A673 (cell line): ENCODE results near the gene UAP1L1.

Experiments
- CTCF ChIP-seq: fragments of 300-800, 200-600 bp; sonication (generic); conservative IDR thresholded peaks from 2 replicates; pipeline ENCODE4 v1.5.1; 2017; ENCODE audit warnings: low read depth, mild to moderate bottlenecking, antibody characterized with exemption, low read length, moderate library complexity, mixed read lengths
- EZH2 ChIP-seq: fragments of 200-600 bp; sonication (generic); IDR thresholded peaks from 2 replicates; pipeline ENCODE4 v1.6.1; 2017; ENCODE audit warnings: borderline replicate concordance, low read depth, mild to moderate bottlenecking, mixed read lengths, antibody characterized with exemption, low read length; ENCODE audit not compliant: poor library complexity, severe bottlenecking

GRCh38 chr9:137077010-137077747, at the start of gene UAP1L1:
- TF ChIP-seq CTCF (no peak), EZH2 (no peak)
